NK-92 (cell line): Measurements from ENCODE around the gene GADD45GIP1.
"Not testable (repeated sequence)": the region's sequence is repeated elsewhere in the genome, so short reads cannot be mapped to it uniquely, and the experiment has no call there.

Experiments
- DNase-seq: peaks from one replicate; lab custom pipeline; 2025; ENCODE audit not compliant: unreplicated experiment; lab: John Stamatoyannopoulos, UW

The GADD45GIP1 gene

GRCh38 chr19:12990431-12990830 is 33.4 kb upstream of the GADD45GIP1 start:
- DNase-seq, result no peak

- no peak for DNase-seq
Measured at GRCh38 chr19:12987781-12988180, 30.8 kb upstream of the GADD45GIP1 start.

GRCh38 chr19:12987190-12987589 is 30.2 kb upstream of the GADD45GIP1 start:
- no peak for DNase-seq

GRCh38 chr19:12986726-12987125 is 29.7 kb upstream of the GADD45GIP1 start:
- no peak for DNase-seq

GRCh38 chr19:12985049-12985776 is 28.2 kb upstream of the GADD45GIP1 start:
- no peak for DNase-seq

- no peak for DNase-seq
Measured at GRCh38 chr19:12984683-12985048, 27.6 kb upstream of the GADD45GIP1 start.

GRCh38 chr19:12984143-12984627 is 27.2 kb upstream of the GADD45GIP1 start:
- DNase-seq, result no peak

GRCh38 chr19:12983542-12984142 is 26.6 kb upstream of the GADD45GIP1 start:
- no peak for DNase-seq

GRCh38 chr19:12983091-12983490 is 26.1 kb upstream of the GADD45GIP1 start:
- DNase-seq, result no peak

- DNase-seq, result no peak
Measured at GRCh38 chr19:12982648-12983047, 25.6 kb upstream of the GADD45GIP1 start.

- no peak for DNase-seq
Measured at GRCh38 chr19:12979974-12980373, 23.0 kb upstream of the GADD45GIP1 start.

GRCh38 chr19:12976109-12976508 is 19.1 kb upstream of the GADD45GIP1 start:
- DNase-seq, result not testable (repeated sequence)

GRCh38 chr19:12975221-12975741 is 18.3 kb upstream of the GADD45GIP1 start:
- DNase-seq, result no peak

GRCh38 chr19:12974301-12975220 is 17.5 kb upstream of the GADD45GIP1 start:
- DNase-seq, result no peak

GRCh38 chr19:12973236-12973635 is 16.2 kb upstream of the GADD45GIP1 start:
- no peak for DNase-seq

GRCh38 chr19:12970070-12970820 is 13.2 kb upstream of the GADD45GIP1 start:
- no peak for DNase-seq

- DNase-seq, result no peak
Measured at GRCh38 chr19:12969292-12969988, 12.4 kb upstream of the GADD45GIP1 start, which contains the start of gene DAND5. TSS of gene DAND5 (plus strand) at chr19:12969576. CDS start at chr19:12969661, 85 bp downstream.

GRCh38 chr19:12967907-12968306 is 10.9 kb upstream of the GADD45GIP1 start:
- DNase-seq, result no peak

- DNase-seq, result no peak
Measured at GRCh38 chr19:12965812-12966135, 8.8 kb upstream of the GADD45GIP1 start.
